SK-N-SH (cell line): ENCODE results near the gene NIT2. TPM values are rescaled to one million over a fixed set of nuclear protein-coding genes. Genes with fewer than 3 reads are reported as not detected.
A peak's percentile ranks its signal among the peaks of the same experiment; 100 is the strongest.

Experiments used
- CTCF ChIA-PET: fragments of 300-600, 350-600 bp; formaldehyde crosslinking; extraction: SDS; loops from one replicate; lab custom pipeline; 2021; lab: Yijun Ruan, JAX
- POLR2A ChIA-PET: fragments of 350-600 bp; sonication (Branson Sonifier 250); formaldehyde crosslinking; extraction: SDS; loops from one replicate; lab custom pipeline; 2020; ENCODE audit warnings: antibody characterized with exemption, inconsistent platforms; lab: Yijun Ruan, JAX
- DNase-seq: peaks from one replicate; pipeline ENCODE4 v3.0.0; 2012
- H2AFZ ChIP-seq: fragments of 200-600 bp; sonication (generic); 2 replicates; pipeline ENCODE4 v1.8.1; 2016; ENCODE audit warnings: antibody characterized with exemption, mild to moderate bottlenecking, low read depth
- H3F3A ChIP-seq: fragments of 200-600 bp; sonication (generic); replicated peaks from 2 replicates; pipeline ENCODE3; 2016; ENCODE audit warnings: antibody characterized with exemption, mild to moderate bottlenecking; ENCODE audit not compliant: insufficient read depth
- H3K27ac ChIP-seq, 2 experiments: fragments of 200-500 bp in 1 of 2; fragments of 200-600 bp in 1 of 2; sonication (Bioruptor generic) in 1 of 2; sonication (generic), shearing (Covaris generic) in 1 of 2; 2 replicates each; pipeline versions ENCODE4 v1.5.1 to v1.6.1; 2014 to 2016; ENCODE audit warnings: low read depth in 2 of 2, inconsistent platforms in 1 of 2, low read length in 1 of 2, mild to moderate bottlenecking in 1 of 2, mixed read lengths in 1 of 2
- H3K27me3 ChIP-seq: fragments of 200-600 bp; sonication (generic), shearing (Covaris generic); 2 replicates; pipeline ENCODE4 v1.6.1; 2016; ENCODE audit warnings: mixed run types; ENCODE audit not compliant: insufficient read depth
- H3K36me3 ChIP-seq, 2 experiments: fragments of 200-500 bp in 1 of 2; fragments of 200-600 bp in 1 of 2; sonication (Bioruptor generic) in 1 of 2; sonication (generic) in 1 of 2; replicated peaks in 1 of 2; 2 replicates each; pipeline versions ENCODE3 to v1.5.1; 2014 to 2016; ENCODE audit warnings: low read length in 1 of 2, mild to moderate bottlenecking in 1 of 2; ENCODE audit not compliant: insufficient read depth in 2 of 2, control insufficient read depth in 1 of 2
- H3K4me1 ChIP-seq, 2 experiments: fragments of 200-500 bp in 1 of 2; fragments of 200-600 bp in 1 of 2; sonication (Bioruptor generic) in 1 of 2; sonication (generic), shearing (Covaris generic) in 1 of 2; 2 replicates each; pipeline versions ENCODE4 v1.5.1 to v1.6.1; 2014 to 2016; ENCODE audit warnings: low read depth in 1 of 2, low read length in 1 of 2, mixed run types in 1 of 2; ENCODE audit not compliant: insufficient read depth in 2 of 2, control insufficient read depth in 1 of 2
- H3K4me2 ChIP-seq: fragments of 200-600 bp; sonication (generic), shearing (Covaris generic); 2 replicates; pipeline ENCODE4 v1.6.1; 2017; ENCODE audit warnings: mixed run types
- H3K4me3 ChIP-seq, 2 experiments: fragments of 200-500 bp in 1 of 2; fragments of 200-600 bp in 1 of 2; sonication (Bioruptor generic) in 1 of 2; sonication (generic), shearing (Covaris generic) in 1 of 2; 2 replicates each; pipeline versions ENCODE4 v1.5.1 to v1.8.1; 2014 to 2016; ENCODE audit warnings: low read depth in 2 of 2, inconsistent platforms in 1 of 2, low read length in 1 of 2, mild to moderate bottlenecking in 1 of 2, mixed read lengths in 1 of 2, moderate library complexity in 1 of 2
- H3K79me2 ChIP-seq: fragments of 200-600 bp; sonication (generic); 2 replicates; pipeline ENCODE4 v1.8.1; 2017; ENCODE audit warnings: mild to moderate bottlenecking; ENCODE audit not compliant: insufficient read depth
- H3K9ac ChIP-seq: fragments of 200-600 bp; sonication (generic); 2 replicates; pipeline ENCODE4 v1.6.1; 2017; ENCODE audit warnings: mixed run types
- H3K9me2 ChIP-seq: fragments of 200-600 bp; sonication (generic); 2 replicates; pipeline ENCODE4 v1.6.1; 2017; ENCODE audit warnings: mixed run types
- H3K9me3 ChIP-seq: fragments of 200-600 bp; sonication (generic); 2 replicates; pipeline ENCODE4 v1.6.1; 2017; ENCODE audit warnings: mixed run types, mild to moderate bottlenecking, moderate library complexity
- H4K20me1 ChIP-seq: fragments of 200-600 bp; sonication (generic); 2 replicates; pipeline ENCODE4 v1.6.1; 2017; ENCODE audit warnings: mild to moderate bottlenecking, mixed run types; ENCODE audit not compliant: insufficient read depth
- CHD2 ChIP-seq: fragments of 150-350 bp; IDR thresholded peaks from 2 replicates; pipeline ENCODE4 v1.6.1; 2018; ENCODE audit warnings: low read length; ENCODE audit not compliant: partially characterized antibody
- EP300 ChIP-seq, 2 experiments: IDR thresholded peaks; 2 replicates each; pipeline versions ENCODE4 v1.4.0 to v1.6.1; 2012; ENCODE audit warnings: borderline replicate concordance in 1 of 2, low read depth in 1 of 2, low read length in 1 of 2
- EZH2phosphoT487 ChIP-seq: fragments of 200-600 bp; sonication (generic); IDR thresholded peaks from 2 replicates; pipeline ENCODE4 v1.6.1; 2017; ENCODE audit warnings: low read depth, mixed run types, mild to moderate bottlenecking, antibody characterized with exemption, moderate library complexity, borderline replicate concordance
- FOSL2 ChIP-seq: IDR thresholded peaks from 2 replicates; pipeline ENCODE4 v1.4.0; 2012; ENCODE audit warnings: low read depth, mild to moderate bottlenecking, moderate library complexity, borderline replicate concordance
- FOXJ3 ChIP-seq: sonication (generic); formaldehyde crosslinking; IDR thresholded peaks from 2 replicates; pipeline ENCODE4 v1.5.1; 2020; ENCODE audit warnings: mild to moderate bottlenecking, missing genetic modification reagents
- GATA2 ChIP-seq: sonication (generic); formaldehyde crosslinking; IDR thresholded peaks from 2 replicates; pipeline ENCODE4 v1.5.0; 2020; ENCODE audit warnings: mild to moderate bottlenecking, missing genetic modification reagents
- JUND ChIP-seq: IDR thresholded peaks from 2 replicates; pipeline ENCODE4 v1.4.0; 2012
- MXI1 ChIP-seq: IDR thresholded peaks from 2 replicates; pipeline ENCODE4 v1.6.1; 2012; ENCODE audit warnings: mild to moderate bottlenecking, low read depth, low read length, improper control_type of control experiment
- NFIC ChIP-seq: IDR thresholded peaks from 2 replicates; pipeline ENCODE4 v1.4.0; 2012; ENCODE audit warnings: borderline replicate concordance
- NRF1 ChIP-seq: IDR thresholded peaks from 2 replicates; pipeline ENCODE4 v1.6.1; 2012; ENCODE audit warnings: low read depth, mild to moderate bottlenecking, low read length
- RAD21 ChIP-seq: IDR thresholded peaks from 2 replicates; pipeline ENCODE4 v1.6.1; 2012; ENCODE audit warnings: mild to moderate bottlenecking, low read length
- RCOR1 ChIP-seq: fragments of 150-350 bp; IDR thresholded peaks from 2 replicates; pipeline ENCODE4 v1.6.1; 2017; ENCODE audit warnings: antibody characterized with exemption, low read length
- RFX5 ChIP-seq: IDR thresholded peaks from 2 replicates; pipeline ENCODE4 v1.6.1; 2012; ENCODE audit warnings: mild to moderate bottlenecking, improper control_type of control experiment, low read length
- RXRA ChIP-seq: IDR thresholded peaks from 2 replicates; pipeline ENCODE4 v1.4.0; 2012; ENCODE audit warnings: low read depth, mild to moderate bottlenecking, borderline replicate concordance
- SMC3 ChIP-seq: IDR thresholded peaks from 2 replicates; pipeline ENCODE4 v1.6.1; 2012; ENCODE audit warnings: low read depth, low read length, improper control_type of control experiment
- TCF12 ChIP-seq: IDR thresholded peaks from 2 replicates; pipeline ENCODE4 v1.4.0; 2012
- TEAD4 ChIP-seq: IDR thresholded peaks from 2 replicates; pipeline ENCODE4 v1.4.0; 2012; ENCODE audit warnings: mild to moderate bottlenecking, borderline replicate concordance; ENCODE audit not compliant: insufficient read depth
- YY1 ChIP-seq: IDR thresholded peaks from 2 replicates; pipeline ENCODE4 v1.4.0; 2012; ENCODE audit warnings: low read depth, mild to moderate bottlenecking
- WGBS: methylation state at CpG from one replicate; pipeline ENCODE4 v1.1.6; 2017; ENCODE audit warnings: low lambda C conversion rate; 5-methylcytosine and 5-hydroxymethylcytosine counted together
- polyA plus RNA-seq, 3 experiments: library from polyadenylated mRNA; depleted of rRNA; stranded (reverse); fragments of >200 nt; gene quantifications; 2 replicates each; pipeline ENCODE4 v1.2.3, GENCODE V29; 2012
- TF ChIP-seq, protein P1 (sequence below): IDR thresholded peaks from 2 replicates; pipeline ENCODE4 v1.4.0; 2012; ENCODE audit warnings: low read depth, borderline replicate concordance
- TF ChIP-seq, protein P2 (sequence below): fragments of 200-600 bp; sonication (generic); IDR thresholded peaks from 2 replicates; pipeline ENCODE4 v1.6.1; 2017; ENCODE audit warnings: antibody characterized with exemption, mild to moderate bottlenecking, moderate library complexity
- TF ChIP-seq, protein P3 (sequence below): fragments of 150-350 bp; IDR thresholded peaks from 2 replicates; pipeline ENCODE4 v1.6.1; 2016; ENCODE audit warnings: mild to moderate bottlenecking, low read depth, low read length
- TF ChIP-seq, protein P4 (sequence below): IDR thresholded peaks from 2 replicates; pipeline ENCODE4 v1.4.0; 2012; ENCODE audit warnings: low read depth

NIT2 gene
- polyA plus RNA-seq, 1 of the 3 experiments (the other 2 are of a cell fraction): 28.6 TPM

DNA sequence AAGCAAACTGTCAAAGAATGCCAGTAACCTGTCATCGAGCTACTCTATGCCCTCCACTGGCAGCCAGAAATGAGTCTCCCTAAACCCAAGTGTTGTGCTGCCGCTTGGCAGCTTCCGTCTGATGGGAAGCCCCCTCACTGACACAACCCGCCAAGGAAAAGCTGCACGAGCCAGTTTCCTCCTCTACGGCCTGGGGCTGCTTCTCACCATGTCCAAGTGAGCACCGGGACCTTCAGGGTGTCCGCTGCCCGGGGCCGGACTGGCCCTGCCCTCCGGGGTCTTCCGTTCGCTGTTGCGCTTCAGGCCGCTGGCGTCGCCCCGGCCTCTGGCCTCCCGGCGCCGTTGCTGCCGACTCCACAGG, 65.8 kb downstream of the NIT2 start:
- ChIA-PET CTCF (interaction anchor here (1.1 to 1.3 kb wide), 2 partner anchors 41 to 83 kb away, joined by 3 read pairs; no protein-coding TSS in a partner anchor), POLR2A (interaction anchor here (1.1 to 2.6 kb wide), 2 partner anchors 20 to 92 kb away, joined by 3 to 6 read pairs; partner anchors contain the start of gene TMEM45A)
- Histone ChIP-seq H3K4me3 (peak overlapping the region; percentile 87 to 97), H3K27me3 (no peaks in the 10 kb centered on the region), H4K20me1 (peaks cover 39% of the 10 kb centered on the region), H3K9me2 (no peaks in the 10 kb centered on the region), H3K9ac (peak overlapping the region; percentile 83), H2AFZ (peak overlapping the region; percentile 93; the same call in 1 of the 2 replicates), H3K79me2 (peaks cover 91% of the 10 kb centered on the region), H3K4me2 (peak overlapping the region; percentile 89), H3K9me3 (no peaks in the 10 kb centered on the region), H3K4me1 (peaks cover 0 to 13% of the 10 kb centered on the region in 2 experiments; a peak in 3 of 4 replicates), H3F3A (peaks cover 3% of the 10 kb centered on the region), H3K36me3 (peaks cover 0 to 5% of the 10 kb centered on the region in 2 experiments), H3K27ac (peak overlapping the region; percentile 94 to 99; a peak in 3 of 4 replicates)
- TF ChIP-seq MXI1 (peak; percentile 21; the same call in 1 of the 2 replicates), CHD2 (no peak)
- DNase-seq: no peak
- 0% methylated on average over 9 of the region's 22 CpGs for WGBS

DNA sequence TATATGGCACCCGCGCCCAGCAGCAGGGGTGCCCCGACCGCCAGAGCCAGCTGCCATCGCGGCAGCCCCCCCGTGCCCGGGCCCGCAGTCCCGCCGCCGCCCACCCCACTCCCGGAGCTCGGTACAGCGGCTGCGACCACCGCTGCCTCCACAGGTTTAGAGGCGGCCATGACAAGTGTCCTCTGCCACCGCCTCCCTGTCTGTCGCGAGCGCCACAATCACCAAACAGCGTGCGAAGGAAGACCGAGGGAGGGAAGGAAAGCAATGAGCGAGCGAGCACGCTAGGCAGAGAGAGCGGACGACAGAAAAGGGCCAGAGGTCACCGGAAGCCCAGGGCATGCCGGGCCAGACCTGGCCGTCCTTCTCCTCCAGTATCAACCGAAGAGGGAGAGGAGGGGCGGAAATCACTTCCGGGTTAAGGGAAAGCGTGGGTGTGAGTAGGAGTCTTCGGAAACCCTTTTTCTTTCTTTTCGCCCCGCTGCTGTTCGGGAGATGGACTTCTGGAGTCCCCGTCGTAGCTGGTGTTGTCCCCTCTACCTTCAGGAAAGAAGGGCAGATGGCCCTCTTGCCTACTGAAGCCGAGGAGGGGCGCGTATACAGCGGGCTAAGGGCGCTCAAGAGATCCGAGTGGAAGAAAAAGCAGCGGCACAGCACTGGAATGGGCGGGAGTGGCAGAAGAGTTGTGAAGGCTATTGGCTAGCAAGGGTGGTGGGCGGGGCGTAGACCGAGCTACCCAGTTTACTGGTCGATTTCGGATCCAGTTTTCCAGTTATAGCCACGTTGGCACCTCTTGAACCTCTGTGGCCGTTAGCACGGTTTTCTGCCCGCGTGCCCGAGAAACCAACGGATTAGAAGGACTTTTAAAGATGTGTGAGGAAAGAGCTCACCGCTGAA, 66.5 kb downstream of the NIT2 start, which contains the start of the genes LNP1 and TOMM70:
Gene LNP1 (plus strand): TSS at position 760 of the 894 bp plus-strand sequence. CDS start 28,191 bp downstream, outside the sequence.
Gene TOMM70 (minus strand): TSS at position 310 of the 894 bp plus-strand sequence. CDS start 140 bp downstream, at position 170.
- H3K9me2 ChIP-seq: no peaks in the 10 kb centered on the region
- peaks cover 0 to 5% of the 10 kb centered on the region in 2 experiments for H3K36me3 ChIP-seq
- H3K9me3 ChIP-seq: no peaks in the 10 kb centered on the region
- WGBS: 2% methylated on average over 54 of the region's 64 CpGs
- peaks cover 33% of the 10 kb centered on the region for H4K20me1 ChIP-seq
- H3K27ac ChIP-seq: peak within 1 kb of the TSS; percentile 94 to 99
- peak within 1 kb of the TSS; percentile 89 for H3K4me2 ChIP-seq
- H3K4me1 ChIP-seq: peaks cover 0 to 13% of the 10 kb centered on the region in 2 experiments; a peak in 3 of 4 replicates
- peak within 1 kb of the TSS; percentile 83 for H3K9ac ChIP-seq
- H3K79me2 ChIP-seq: peaks cover 90% of the 10 kb centered on the region
- no peaks in the 10 kb centered on the region for H3K27me3 ChIP-seq
- peak within 1 kb of the TSS; percentile 87 to 97 for H3K4me3 ChIP-seq
- POLR2A ChIA-PET: interaction anchor here (0.6 to 2.6 kb wide), 7 partner anchors 14 to 1169 kb away, joined by 3 to 6 read pairs (median 3); partner anchors contain the start of gene TMEM45A
- H2AFZ ChIP-seq: peak within 1 kb of the TSS; percentile 93
- DNase-seq: peak; percentile 91
- CTCF ChIA-PET: interaction anchor here (0.7 to 1.3 kb wide), 8 partner anchors 42 to 569 kb away, joined by 3 read pairs; partner anchors contain the start of gene TMEM45A
- H3F3A ChIP-seq: peaks cover 3% of the 10 kb centered on the region
- TF ChIP-seq, protein P1, sequence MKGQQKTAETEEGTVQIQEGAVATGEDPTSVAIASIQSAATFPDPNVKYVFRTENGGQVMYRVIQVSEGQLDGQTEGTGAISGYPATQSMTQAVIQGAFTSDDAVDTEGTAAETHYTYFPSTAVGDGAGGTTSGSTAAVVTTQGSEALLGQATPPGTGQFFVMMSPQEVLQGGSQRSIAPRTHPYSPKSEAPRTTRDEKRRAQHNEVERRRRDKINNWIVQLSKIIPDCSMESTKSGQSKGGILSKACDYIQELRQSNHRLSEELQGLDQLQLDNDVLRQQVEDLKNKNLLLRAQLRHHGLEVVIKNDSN: no peak
- TF ChIP-seq EZH2phosphoT487 (no peak), RCOR1 (no peak; the same call in 1 of the 2 replicates), TCF12 (no peak), RAD21 (no peak), RFX5 (no peak), NFIC (no peak; the same call in 1 of the 2 replicates), GATA2 (no peak), FOXJ3 (CRISPR knock-in tag) (no peak), TEAD4 (no peak), FOSL2 (no peak), JUND (no peak), EP300 (IDR thresholded peaks at IDR 0.05; ENCODE audit: borderline replicate concordance in 1 of 2, low read depth in 1 of 2, low read length in 1 of 2) (no peak), NRF1 (no peak), YY1 (no peak), SMC3 (no peak), RXRA (no peak; the same call in 1 of the 2 replicates)
- TF ChIP-seq, protein P2, sequence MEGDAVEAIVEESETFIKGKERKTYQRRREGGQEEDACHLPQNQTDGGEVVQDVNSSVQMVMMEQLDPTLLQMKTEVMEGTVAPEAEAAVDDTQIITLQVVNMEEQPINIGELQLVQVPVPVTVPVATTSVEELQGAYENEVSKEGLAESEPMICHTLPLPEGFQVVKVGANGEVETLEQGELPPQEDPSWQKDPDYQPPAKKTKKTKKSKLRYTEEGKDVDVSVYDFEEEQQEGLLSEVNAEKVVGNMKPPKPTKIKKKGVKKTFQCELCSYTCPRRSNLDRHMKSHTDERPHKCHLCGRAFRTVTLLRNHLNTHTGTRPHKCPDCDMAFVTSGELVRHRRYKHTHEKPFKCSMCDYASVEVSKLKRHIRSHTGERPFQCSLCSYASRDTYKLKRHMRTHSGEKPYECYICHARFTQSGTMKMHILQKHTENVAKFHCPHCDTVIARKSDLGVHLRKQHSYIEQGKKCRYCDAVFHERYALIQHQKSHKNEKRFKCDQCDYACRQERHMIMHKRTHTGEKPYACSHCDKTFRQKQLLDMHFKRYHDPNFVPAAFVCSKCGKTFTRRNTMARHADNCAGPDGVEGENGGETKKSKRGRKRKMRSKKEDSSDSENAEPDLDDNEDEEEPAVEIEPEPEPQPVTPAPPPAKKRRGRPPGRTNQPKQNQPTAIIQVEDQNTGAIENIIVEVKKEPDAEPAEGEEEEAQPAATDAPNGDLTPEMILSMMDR: no peak
- TF ChIP-seq, protein P3, sequence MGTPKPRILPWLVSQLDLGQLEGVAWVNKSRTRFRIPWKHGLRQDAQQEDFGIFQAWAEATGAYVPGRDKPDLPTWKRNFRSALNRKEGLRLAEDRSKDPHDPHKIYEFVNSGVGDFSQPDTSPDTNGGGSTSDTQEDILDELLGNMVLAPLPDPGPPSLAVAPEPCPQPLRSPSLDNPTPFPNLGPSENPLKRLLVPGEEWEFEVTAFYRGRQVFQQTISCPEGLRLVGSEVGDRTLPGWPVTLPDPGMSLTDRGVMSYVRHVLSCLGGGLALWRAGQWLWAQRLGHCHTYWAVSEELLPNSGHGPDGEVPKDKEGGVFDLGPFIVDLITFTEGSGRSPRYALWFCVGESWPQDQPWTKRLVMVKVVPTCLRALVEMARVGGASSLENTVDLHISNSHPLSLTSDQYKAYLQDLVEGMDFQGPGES: no peak
- TF ChIP-seq, protein P4, sequence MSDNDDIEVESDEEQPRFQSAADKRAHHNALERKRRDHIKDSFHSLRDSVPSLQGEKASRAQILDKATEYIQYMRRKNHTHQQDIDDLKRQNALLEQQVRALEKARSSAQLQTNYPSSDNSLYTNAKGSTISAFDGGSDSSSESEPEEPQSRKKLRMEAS: peak; percentile 93
